GM18861 (cell line): ENCODE measurements around the gene THEM5.

Experiments
- ATAC-seq: cut with Tn5 transposase; IDR thresholded peaks from one replicate; pipeline ENCODE4 v1.9.1; 2021; ENCODE audit not compliant: unreplicated experiment

Gene THEM5

GRCh38 chr1:151840421-151840820 is 13.1 kb downstream of the THEM5 start:
- no peak for ATAC-seq

DNA sequence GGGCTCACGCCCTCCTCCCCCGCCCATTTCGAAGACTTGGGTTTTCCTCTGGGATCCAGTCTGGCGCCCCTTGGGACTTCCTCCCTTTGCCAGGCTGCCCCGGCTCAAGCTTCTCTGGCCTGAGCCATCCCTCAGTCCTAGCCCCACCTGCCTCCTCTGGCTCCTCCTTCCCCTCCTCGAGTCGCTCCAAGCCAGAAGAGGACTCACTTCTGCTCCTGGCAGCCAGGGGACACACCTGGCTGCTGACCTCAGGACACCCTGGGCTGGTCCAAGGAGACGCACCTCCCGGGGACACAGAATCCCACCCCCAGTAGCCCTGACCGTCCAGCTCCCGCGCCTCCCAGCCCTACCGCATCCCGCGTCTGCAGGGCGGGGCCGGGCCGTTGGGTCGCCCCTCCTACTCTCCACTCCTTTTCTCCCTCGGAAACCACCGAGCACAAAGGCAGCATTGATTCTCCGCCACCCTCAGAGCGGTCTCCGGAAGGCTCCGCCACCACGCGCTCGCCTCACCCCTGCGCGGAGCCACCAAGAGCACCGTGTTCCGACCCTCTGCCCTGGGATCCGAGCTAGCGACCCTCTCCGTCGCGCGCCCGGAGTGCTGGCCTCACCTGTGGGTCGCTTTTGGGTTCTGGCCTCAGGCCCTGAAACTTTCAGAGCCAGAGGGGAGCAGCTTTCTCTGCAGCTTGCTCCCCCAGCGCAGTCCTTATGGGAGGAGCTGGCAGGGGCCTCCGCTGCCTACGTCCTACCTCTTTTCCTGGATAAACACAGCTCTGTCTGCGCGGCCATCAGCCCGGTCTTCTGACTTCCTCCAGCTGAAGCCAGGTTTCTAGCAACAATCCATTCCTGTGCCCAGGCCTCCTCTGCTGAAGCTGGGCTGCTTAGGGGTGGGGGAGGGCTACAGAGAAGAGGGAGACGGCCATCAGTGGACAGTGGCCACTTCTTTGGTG is 13.8 kb downstream of the THEM5 start, which contains the start of gene C2CD4D:
C2CD4D (minus strand) TSS at position 364 of the 947 bp plus-strand sequence. CDS start 831 bp downstream, outside the sequence.
- no peak for ATAC-seq

DNA sequence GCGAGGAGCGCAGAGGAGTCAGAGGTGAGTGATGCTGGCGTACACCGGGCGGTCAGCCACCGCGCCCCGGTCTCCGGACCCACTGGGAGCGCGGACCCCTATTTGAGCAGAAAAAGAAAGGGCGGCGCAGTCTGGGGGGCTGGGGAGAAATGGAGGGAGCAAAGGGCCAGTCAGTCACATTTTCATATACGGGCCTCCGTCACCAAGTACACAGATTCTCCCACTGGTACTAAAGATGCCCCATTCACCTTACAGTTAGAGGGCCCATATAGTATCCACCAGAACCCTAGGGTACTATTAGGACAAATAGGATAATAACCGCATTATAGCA is 14.5 kb downstream of the THEM5 start:
- no peak for ATAC-seq

GRCh38 chr1:151838222-151839081 is 15.1 kb downstream of the THEM5 start:
- no peak for ATAC-seq

DNA sequence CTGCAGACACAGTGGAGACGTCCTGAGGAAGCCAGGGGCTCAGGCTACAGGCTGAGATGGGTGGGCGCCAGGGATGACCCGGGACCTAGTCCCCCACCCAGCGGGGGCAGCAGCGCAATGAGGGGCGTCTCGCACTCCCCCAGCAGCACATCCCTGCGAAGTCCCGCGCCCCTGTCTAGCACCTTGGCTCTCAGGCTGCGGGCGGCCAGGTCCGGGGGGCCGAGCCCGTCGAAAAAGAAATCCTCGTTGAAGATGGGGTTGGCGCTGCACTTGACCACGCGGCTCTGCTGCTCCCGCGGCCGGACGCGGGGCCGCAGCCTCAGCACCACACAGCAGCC is 15.7 kb downstream of the THEM5 start:
- no peak for ATAC-seq

- no peak for ATAC-seq
Observed at GRCh38 chr1:151837197-151837596, 16.3 kb downstream of the THEM5 start.

GRCh38 chr1:151835596-151835995 is 17.9 kb downstream of the THEM5 start:
- ATAC-seq: no peak

DNA sequence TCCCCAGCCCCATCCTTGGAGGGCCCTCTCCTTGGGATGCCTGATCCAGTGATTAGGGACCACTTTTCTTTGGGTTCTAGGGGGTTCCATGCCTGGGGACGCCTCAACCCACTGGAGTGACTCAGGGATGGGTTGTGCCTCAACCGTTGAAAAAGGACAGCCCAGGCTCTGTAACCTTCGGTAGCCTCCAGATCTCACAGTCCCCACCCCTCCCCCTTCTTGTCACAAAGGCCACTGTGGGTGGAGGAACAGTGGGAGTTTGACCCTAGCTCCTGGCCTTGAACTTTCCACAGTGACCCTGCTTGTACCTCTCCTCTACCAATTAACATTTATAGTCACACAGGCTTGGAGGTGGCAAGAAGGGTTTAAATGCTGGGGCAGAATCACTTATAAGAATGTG is 19.3 kb downstream of the THEM5 start:
- ATAC-seq: no peak

DNA sequence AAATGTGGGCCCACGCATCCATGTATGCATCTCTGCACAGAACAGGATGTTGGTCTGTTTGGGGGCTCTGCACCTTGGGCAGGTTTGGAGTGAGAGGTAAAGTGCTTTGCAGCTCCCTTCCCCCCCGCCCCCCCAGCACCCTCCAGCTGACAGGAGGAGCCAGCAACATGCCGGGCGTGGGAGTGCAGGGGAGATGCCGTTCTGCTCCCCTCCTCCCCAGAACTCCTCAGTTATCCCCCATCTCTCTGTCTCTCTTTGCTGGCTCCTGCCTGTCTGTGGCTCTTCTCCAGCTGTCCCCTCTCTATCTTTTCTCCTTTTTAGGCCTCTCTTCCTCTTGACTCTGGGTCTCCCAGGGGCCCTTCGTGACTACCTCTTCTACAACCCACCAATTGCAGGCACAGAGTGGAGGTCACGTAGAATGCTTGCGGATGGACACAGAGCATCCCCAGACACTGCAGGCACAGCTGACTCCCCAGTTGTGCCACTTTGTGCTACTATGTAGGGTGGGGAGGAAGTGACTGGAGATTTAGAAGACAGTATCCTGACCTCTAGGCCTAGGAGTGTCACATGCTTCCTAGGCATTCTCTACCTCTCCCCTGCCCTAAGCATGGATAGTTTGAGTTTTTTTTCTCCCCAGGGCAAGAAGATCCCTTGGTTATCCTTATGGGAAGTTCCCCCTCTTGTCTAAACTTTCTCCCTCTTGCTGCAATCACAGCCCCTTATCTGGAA is 20.2 kb downstream of the THEM5 start:
- ATAC-seq: no peak

- ATAC-seq: no peak
Observed at GRCh38 chr1:151832318-151832980, 21.1 kb downstream of the THEM5 start.

DNA sequence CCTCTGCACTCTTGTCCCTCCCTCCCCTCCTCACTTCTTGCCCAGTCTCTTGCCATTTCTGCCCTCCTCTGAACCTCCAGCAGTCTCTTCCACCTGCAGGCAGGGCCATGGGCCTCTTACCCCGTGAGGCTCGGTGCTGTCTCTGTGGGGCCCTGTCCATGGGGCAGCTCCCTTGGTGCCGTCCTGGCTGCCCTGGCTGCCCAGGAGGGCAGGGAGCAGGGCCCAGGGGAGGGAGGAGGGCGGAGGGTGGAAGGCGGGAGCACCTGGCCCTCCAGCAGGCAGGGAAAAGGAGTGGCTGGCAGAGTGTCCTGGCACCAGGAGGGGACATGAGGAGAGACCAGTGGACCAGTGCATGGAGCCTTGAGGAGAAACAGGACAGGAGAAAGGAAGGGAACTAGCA is 21.9 kb downstream of the THEM5 start, which contains the start of gene RORC:
RORC (minus strand) TSS at position 198 of the 400 bp plus-strand sequence; CDS start at position 160, 38 bp downstream.
- no peak for ATAC-seq

GRCh38 chr1:151831256-151831591 is 22.3 kb downstream of the THEM5 start:
- ATAC-seq: no peak

GRCh38 chr1:151830055-151830454 is 23.5 kb downstream of the THEM5 start:
- ATAC-seq: no peak

DNA sequence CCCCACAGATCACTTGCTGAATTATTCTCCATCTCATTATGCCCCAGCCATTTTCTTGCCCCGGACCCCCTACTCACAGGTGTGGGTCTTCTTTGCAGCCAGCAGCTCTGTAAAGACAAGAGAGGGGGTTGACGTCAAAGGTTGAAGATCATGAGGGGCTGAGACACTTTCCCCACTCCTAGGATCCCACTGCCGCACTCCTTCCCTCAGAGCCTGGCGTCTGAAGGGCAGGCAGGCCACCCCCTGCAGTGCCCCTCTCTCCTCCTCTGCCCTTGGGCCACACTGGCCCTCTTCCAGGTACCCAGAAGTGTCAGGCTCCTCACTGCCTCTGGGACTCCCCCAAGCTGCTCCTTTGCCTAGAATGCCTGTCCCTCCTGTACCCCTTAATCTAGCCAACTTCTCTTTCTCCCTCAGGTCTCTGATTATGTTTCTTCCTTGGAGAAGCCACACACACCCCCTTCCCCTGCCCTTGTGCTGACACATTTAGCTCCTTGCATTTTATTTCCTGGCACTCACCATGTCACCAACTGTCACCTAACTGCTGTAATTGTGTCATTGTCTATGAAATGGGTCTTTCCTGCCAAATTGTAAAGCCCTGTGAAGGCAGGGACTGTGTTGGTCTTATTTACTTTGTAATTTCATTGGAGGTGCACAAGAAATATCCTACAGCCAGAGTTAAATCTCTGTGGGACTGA is 24.0 kb downstream of the THEM5 start:
- no peak for ATAC-seq

DNA sequence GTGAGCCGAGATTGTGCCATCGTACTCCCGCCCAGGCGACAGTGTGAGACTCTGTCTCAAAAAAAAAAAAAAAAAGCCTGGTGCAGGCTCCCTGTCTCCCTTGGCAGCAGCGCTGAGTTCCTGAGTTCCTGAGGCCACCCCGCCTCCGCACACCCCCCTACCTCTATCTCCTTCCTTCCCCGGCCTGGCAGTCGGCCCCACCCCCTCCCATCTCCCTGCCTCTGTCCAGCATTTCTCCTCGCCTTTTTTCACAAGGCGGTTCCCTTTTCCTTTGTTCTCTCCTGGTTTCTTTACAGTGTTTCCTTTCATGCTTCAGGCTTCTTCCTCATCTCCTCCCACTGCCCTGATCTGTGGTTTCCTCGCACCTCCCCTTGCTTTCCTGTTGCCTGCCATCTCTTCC is 24.6 kb downstream of the THEM5 start:
- no peak for ATAC-seq

DNA sequence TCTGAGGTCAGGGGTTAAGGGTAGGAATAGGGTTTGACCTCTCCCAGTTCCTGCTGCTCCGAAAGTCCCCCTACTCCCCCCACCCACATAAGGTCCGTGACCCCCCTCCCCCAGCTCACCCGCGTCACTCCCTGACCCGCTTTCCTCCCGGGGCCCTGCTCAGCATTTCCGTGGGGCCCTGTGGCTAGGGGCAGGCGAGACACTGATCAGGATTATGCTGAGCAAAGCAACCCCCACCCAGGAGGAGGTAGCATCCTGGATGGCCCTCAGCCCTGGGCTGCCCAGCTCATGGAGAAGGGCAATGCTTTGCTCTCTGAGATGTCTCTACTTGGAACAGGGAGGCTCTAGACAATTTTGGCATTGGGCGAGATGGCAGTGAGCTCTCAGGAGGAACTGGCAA is 25.7 kb downstream of the THEM5 start:
- no peak for ATAC-seq

- ATAC-seq: no peak
Observed at GRCh38 chr1:151825751-151826660, 27.5 kb downstream of the THEM5 start.

- ATAC-seq: no peak
Observed at GRCh38 chr1:151825204-151825603, 28.3 kb downstream of the THEM5 start.

DNA sequence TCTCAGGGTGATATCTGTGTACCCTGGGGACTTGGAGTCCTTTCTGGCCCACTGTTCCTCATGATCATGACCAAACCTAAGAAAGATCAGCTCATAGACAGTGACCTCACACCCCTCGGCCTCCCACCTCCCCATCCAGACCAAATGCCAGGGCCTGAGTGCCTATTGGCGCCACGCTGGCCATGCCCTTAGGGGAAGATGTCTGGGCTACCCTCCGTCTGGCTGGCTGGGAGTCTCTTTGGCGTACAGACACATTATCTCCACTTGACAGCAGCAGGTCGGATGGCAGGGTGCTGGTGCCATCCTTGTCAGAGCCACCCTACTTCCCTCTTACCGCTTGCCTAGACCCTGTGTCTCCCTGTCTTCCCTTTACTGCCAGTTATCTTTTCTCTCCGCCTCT is 30.3 kb downstream of the THEM5 start:
- no peak for ATAC-seq
